T-helper 17 cell (primary cell): ENCODE data around the gene SPARC. TPM values are rescaled to one million over a fixed set of nuclear protein-coding genes. Genes with fewer than 3 reads are reported as not detected.
A peak's percentile ranks its signal among the peaks of the same experiment; 100 is the strongest.

ENCODE experiments used
- ATAC-seq: fragments of 150-1000 bp; cut with Tn5 transposase; 2 replicates; pipeline ENCODE4 v1.10.0; 2021; ENCODE audit warnings: mild to moderate bottlenecking, moderate library complexity
- DNase-seq, 3 donors: peaks; one replicate each; pipeline versions ENCODE4 v3.0.0 to v3.0.0-alpha.2; 2020 to 2021
- H3K9me3 ChIP-seq: one replicate; pipeline ENCODE4 v1.7.0; 2013; ENCODE audit warnings: low read length, mild to moderate bottlenecking; ENCODE audit not compliant: control insufficient read depth, poor library complexity, severe bottlenecking
- H3K27ac Mint-ChIP-seq: one replicate; pipeline ENCODE4 v1.8.0; 2022; ENCODE audit warnings: mild to moderate bottlenecking, moderate library complexity, mixed read lengths
- H3K27me3 Mint-ChIP-seq: one replicate; pipeline ENCODE4 v1.8.0; 2022; ENCODE audit warnings: mixed read lengths
- H3K36me3 Mint-ChIP-seq: one replicate; pipeline ENCODE4 v1.8.0; 2022; ENCODE audit warnings: low read depth, mixed read lengths
- H3K4me1 Mint-ChIP-seq: one replicate; pipeline ENCODE4 v1.8.0; 2022; ENCODE audit warnings: mild to moderate bottlenecking, mixed read lengths
- H3K4me3 Mint-ChIP-seq: one replicate; pipeline ENCODE4 v1.8.0; 2022; ENCODE audit warnings: mild to moderate bottlenecking, moderate library complexity, mixed read lengths
- total RNA-seq, 4 donors: library from RNA in 2 of 4; stranded (reverse) in 2 of 4; gene quantifications; one replicate each; pipeline ENCODE4 v1.2.3 and lab custom pipeline; 2022 to 2026

SPARC gene
- total RNA-seq, 2 donors from 2014 or later: 12.5 to 494 TPM

DNA sequence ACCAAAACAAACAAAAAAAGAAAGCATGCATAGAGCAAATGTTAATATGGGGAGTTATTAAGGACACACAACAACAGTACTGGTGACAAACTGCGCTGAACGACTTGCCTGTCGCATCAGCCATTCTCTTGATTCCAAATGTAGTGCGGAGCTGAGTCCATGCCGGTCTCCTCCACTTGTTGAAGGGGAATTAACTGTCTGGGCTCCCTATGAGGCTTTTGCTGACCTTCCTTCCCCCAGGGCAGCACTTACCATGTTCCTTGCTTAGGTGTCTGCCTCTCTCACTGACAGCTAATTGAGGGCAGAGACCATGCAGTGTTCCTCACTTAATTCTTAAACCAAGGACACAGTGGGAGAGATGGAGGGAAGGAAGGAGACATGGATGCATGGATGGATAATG is 54.8 kb downstream of the SPARC start:
- no peaks in the 10 kb centered on the region for H3K9me3 ChIP-seq
- H3K4me3 Mint-ChIP-seq: no peak overlapping the region
- peaks cover 3% of the 10 kb centered on the region for H3K36me3 Mint-ChIP-seq
- peaks cover 52% of the 10 kb centered on the region for H3K27me3 Mint-ChIP-seq
- H3K27ac Mint-ChIP-seq: no peak overlapping the region
- ATAC-seq (no peak), DNase-seq (no peak)
- no peaks in the 10 kb centered on the region for H3K4me1 Mint-ChIP-seq

DNA sequence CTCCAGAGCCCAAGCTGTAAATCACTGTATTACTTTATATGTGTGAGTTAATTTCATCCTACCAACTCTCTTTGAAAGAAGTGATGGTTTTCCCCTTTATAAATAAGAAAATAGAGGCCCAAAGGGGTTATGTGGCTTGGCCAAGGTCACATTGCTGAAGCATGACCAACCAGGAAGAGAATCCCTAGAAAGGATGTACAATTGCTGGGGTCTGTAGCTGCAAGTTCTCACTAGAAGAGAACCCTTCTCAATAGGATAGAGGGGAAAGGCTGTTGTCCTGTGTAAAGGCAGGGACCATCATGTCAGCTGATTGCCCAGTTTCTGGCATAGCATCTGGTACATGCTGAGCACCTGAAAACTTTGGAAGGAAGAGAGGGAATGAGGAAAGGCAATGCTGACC is 56.6 kb downstream of the SPARC start:
- H3K4me1 Mint-ChIP-seq: no peaks in the 10 kb centered on the region
- DNase-seq (no peak), ATAC-seq (no peak)
- H3K4me3 Mint-ChIP-seq: no peak overlapping the region
- H3K36me3 Mint-ChIP-seq: peaks cover 3% of the 10 kb centered on the region
- peaks cover 42% of the 10 kb centered on the region for H3K27me3 Mint-ChIP-seq
- H3K9me3 ChIP-seq: no peaks in the 10 kb centered on the region
- H3K27ac Mint-ChIP-seq: no peak overlapping the region

DNA sequence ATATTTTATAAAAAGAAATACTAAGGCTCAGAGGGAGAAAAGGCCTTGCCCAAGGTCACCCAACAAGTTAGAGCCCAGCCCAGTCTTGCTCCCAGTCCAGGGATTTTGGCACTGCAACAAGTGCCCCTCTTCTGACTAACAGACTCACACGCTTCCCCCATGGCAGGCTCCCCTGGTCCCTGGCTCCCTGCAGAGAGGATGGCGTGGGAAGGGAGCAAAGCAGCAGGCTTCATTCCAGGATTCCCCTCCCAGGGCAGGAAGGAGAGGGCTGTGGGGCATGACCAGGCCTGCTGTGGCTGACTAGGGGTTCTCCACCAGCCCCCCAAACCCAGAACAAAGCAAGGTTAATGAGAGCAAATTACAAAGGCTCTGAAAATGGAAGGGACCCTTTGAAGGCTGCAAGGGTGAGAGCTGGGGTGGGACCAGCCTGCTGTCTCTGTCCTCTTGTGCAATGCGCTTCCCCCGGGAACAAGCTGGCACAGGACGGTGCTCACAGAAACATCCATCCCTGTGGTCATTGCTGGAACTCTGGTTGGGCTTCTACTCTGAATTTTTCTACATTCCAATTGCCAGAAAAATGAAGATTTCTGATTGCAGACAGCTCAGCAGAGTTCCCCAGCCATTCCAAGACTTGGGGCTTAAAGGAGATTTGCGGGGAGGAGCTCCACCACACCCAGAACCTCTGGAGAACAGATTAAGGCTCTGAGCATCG is 58.4 kb downstream of the SPARC start:
- no peaks in the 10 kb centered on the region for H3K9me3 ChIP-seq
- no peak overlapping the region for H3K27ac Mint-ChIP-seq
- H3K27me3 Mint-ChIP-seq: peaks cover 38% of the 10 kb centered on the region
- peaks cover 3% of the 10 kb centered on the region for H3K36me3 Mint-ChIP-seq
- no peak overlapping the region for H3K4me3 Mint-ChIP-seq
- ATAC-seq: no peak
- H3K4me1 Mint-ChIP-seq: no peaks in the 10 kb centered on the region
- DNase-seq: no peak

DNA sequence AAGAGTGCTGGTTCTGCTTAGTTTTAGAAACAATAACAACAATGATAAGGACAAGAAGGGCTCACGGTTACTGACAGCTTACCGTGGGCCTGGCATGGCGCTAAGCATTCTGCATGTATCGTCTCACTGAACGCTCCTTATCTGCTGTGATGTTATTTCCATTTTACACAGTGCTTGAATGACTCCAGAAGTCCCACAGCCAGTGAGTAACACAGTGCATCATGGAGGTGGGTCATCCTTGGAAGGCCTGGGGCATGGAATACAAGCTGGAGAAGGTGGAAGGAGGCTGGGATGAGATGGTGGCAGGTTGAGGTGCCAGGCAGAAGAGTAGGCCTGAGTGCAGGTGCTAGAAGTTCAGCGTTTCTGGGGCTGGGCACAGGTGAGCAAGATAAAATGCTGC is 59.1 kb downstream of the SPARC start:
- Mint-ChIP-seq H3K4me3 (no peak overlapping the region), H3K36me3 (peaks cover 3% of the 10 kb centered on the region), H3K27me3 (peaks cover 37% of the 10 kb centered on the region), H3K4me1 (no peaks in the 10 kb centered on the region), H3K27ac (no peak overlapping the region)
- DNase-seq: no peak
- ATAC-seq: no peak
- no peaks in the 10 kb centered on the region for H3K9me3 ChIP-seq

DNA sequence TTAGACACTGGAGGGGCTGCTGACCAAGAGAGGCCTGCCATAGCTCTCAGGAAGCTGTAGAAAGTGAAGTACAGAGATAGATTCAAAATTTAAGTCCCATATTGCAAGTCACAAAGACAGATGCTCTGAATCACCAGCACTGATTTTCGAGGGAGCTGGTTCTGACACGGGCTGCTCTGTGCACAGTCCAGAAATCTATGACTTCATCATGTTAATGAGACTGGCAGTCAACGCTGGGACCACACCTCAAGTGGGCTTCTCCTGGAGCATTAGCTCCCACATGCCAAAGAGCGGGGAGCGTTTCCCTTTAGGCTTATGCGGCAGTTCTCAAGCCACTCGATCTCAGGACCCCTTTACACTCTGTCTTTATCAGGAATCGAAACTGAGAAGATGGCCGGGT is 61.4 kb downstream of the SPARC start:
- Mint-ChIP-seq H3K36me3 (peaks cover 5% of the 10 kb centered on the region), H3K27me3 (peaks cover 40% of the 10 kb centered on the region), H3K4me1 (peaks cover 6% of the 10 kb centered on the region), H3K4me3 (no peak overlapping the region), H3K27ac (no peak overlapping the region)
- DNase-seq (no peak), ATAC-seq (no peak)
- H3K9me3 ChIP-seq: no peaks in the 10 kb centered on the region

DNA sequence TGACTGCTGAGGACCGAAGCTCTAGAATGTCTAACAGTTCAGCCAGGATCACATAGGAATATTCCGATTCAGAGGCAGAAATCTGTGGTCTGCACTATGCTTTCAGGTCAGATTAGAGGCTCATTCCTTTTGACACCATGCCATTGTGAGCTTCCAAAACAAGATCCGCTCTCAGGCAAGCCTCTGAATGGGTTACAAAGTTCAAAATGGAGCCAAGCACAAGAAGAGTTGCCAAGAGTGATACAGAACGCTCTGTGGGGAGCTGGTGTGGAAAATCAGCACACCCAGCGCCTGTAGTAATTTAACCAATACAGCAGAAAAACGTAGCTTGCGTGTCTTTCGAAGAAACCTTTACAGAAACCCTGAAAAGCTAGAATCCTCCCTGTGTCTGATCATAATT is 62.2 kb downstream of the SPARC start:
- no peak overlapping the region for H3K4me3 Mint-ChIP-seq
- peaks cover 5% of the 10 kb centered on the region for H3K36me3 Mint-ChIP-seq
- peaks cover 32% of the 10 kb centered on the region for H3K27me3 Mint-ChIP-seq
- H3K27ac Mint-ChIP-seq: no peak overlapping the region
- ATAC-seq (no peak), DNase-seq (no peak)
- H3K9me3 ChIP-seq: no peaks in the 10 kb centered on the region
- H3K4me1 Mint-ChIP-seq: peaks cover 6% of the 10 kb centered on the region

DNA sequence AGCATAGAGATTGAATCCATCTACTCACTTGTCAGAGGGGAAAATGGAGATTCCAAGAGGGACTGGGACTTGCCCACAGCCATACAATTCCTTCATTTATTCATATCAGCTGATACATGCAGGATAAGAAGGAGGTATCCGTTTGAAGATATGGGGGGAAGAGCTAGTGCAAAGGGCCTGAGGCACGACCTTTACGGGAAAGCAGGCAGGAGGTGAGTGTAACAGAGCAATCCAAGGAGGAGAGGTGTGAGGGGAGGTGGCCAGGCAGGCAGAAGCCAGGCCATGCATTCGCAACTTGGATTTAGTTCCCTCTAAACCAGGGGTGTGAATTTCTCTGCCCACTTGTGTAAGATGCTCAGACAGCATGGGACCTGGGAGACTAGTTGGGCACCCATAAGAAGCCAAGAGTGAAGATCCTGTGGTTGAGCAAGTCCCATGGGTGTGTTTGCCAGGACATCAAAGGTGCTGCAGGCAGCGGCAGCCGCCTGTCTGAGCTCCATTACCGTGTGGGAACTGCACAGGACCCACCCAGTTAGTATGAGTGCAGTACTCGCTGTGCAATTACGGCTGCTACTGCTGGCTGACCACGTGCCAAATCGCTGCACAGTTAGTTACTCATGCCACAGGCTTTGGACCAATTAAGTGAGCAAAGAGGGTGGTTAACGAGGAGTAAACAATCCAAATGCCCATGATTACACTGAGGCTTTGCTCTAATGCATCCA is 64.2 kb downstream of the SPARC start:
- DNase-seq (no peak), ATAC-seq (no peak)
- Mint-ChIP-seq H3K27me3 (peaks cover 21% of the 10 kb centered on the region), H3K27ac (no peak overlapping the region), H3K4me3 (no peak overlapping the region), H3K4me1 (peaks cover 6% of the 10 kb centered on the region), H3K36me3 (peaks cover 5% of the 10 kb centered on the region)
- no peaks in the 10 kb centered on the region for H3K9me3 ChIP-seq

DNA sequence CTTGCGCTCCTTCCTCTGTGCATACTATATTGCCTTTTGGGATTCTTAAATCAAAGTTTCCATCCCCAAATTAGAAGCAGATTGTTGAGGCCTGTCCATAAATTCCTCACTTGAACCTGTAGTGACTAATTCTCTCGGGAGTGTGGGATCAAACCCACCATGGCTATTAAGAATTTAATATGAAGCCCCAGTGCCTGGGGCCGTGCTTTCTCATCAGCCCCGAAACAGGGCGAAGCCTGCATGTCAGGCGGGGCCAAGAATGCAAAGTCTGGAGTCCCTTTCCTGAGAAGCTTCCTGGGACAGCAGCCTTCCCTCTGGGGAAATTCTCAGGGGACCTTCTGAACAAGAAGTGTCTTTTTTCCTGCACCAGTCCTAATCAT is 66.3 kb downstream of the SPARC start:
- Mint-ChIP-seq H3K27ac (no peak overlapping the region), H3K36me3 (peaks cover 5% of the 10 kb centered on the region), H3K27me3 (peaks cover 39% of the 10 kb centered on the region), H3K4me1 (peaks cover 6% of the 10 kb centered on the region), H3K4me3 (no peak overlapping the region)
- H3K9me3 ChIP-seq: no peaks in the 10 kb centered on the region
- no peak for ATAC-seq
- no peak for DNase-seq

DNA sequence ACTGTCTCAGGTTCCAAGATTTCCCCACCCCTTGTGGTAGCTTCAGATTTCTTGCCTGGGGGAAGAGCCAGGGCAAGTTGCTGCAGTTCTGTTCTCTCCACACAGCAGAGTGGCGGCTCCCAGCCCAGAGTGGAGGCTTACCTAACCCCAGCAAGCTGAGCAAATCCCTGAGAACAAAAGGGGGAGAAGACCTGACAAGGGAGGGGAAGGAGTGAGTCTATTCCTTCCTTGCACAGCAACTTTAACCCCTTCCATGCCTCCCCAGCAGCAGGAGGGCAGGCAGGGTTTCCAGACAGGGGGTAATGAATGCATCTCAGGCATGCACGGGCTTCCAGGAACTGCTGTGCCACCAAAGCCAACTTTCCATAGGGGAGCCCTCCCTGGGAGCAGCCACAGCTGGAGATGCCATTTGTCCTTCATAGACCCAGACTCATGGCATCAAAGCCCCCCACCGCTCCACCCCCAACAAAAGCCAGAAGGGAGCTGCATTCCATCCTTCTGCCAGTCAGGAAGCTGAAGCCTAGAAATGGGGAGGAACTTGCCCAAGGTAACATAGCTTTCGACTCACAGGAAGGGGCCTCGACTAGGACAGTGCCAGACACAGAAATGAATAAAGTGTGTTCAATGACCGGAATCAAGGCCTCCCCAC is 66.8 kb downstream of the SPARC start:
- H3K9me3 ChIP-seq: no peaks in the 10 kb centered on the region
- no peak for DNase-seq
- no peak overlapping the region for H3K27ac Mint-ChIP-seq
- H3K4me3 Mint-ChIP-seq: no peak overlapping the region
- peaks cover 41% of the 10 kb centered on the region for H3K27me3 Mint-ChIP-seq
- peaks cover 5% of the 10 kb centered on the region for H3K36me3 Mint-ChIP-seq
- H3K4me1 Mint-ChIP-seq: peaks cover 8% of the 10 kb centered on the region
- no peak for ATAC-seq

DNA sequence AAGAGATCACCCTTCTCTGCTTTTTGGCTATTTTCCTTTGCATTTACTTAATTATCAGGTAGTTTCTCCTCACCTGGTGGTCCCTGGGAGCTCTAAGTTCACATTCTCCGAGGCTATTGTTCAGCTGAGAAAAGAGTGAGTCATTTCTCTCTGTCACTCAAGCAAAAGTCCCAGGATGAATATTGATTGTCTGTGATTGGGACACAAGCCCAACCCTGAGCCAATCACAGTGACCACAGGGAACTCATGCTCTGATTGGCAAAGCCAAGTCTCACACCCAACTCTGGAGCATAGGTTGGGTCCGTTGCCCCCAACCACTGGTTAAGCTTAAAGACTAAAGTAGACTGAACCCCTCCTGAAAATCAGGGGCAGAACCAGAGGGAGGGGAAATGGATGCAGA is 67.8 kb downstream of the SPARC start:
- Mint-ChIP-seq H3K4me3 (no peak overlapping the region), H3K27ac (no peak overlapping the region), H3K36me3 (peaks cover 5% of the 10 kb centered on the region), H3K27me3 (peaks cover 41% of the 10 kb centered on the region), H3K4me1 (peaks cover 8% of the 10 kb centered on the region)
- ATAC-seq: no peak
- DNase-seq: no peak
- H3K9me3 ChIP-seq: no peaks in the 10 kb centered on the region

DNA sequence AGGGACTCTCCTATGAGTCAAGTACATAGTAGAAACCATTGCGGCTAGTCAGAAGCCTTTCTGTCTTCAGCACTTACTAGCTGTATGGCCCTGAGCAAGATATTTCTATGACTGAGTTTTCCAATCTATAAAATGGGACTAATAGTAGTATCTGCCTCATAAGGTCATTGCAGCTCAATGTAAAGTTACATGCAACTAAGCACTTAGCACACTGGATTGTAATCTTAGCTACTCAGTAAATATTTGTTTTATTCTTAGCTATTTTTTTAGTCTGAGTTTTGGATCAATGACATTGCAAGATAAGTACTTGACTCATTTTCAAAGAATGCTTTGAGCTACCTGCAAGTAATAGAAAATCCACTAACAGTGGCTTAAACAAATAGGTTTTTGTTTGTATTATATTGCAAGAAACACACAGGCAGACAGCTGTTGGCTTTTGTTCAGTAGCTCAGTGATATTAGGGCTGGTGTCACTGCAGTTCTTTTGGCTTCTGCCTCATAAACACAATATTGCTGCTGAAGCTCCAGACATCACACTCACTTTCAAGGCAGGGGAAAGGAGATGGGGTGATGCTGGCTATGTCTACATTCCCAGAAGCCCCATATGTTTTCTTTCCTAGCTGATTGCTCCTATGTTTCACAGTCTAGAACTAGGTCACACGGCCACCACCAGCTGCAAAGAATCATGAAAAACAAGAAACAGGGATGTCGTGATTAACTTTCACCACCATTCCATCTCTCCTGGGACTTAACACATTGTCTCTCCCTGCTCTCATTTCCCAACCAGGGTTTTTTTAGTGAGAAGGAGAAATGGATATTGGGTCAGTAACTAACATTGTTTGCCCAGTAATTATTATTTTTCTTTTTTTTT is 68.6 kb downstream of the SPARC start:
- no peaks in the 10 kb centered on the region for H3K9me3 ChIP-seq
- H3K36me3 Mint-ChIP-seq: peaks cover 5% of the 10 kb centered on the region
- no peak overlapping the region for H3K4me3 Mint-ChIP-seq
- no peak for DNase-seq
- H3K4me1 Mint-ChIP-seq: peaks cover 13% of the 10 kb centered on the region
- no peak overlapping the region for H3K27ac Mint-ChIP-seq
- peaks cover 41% of the 10 kb centered on the region for H3K27me3 Mint-ChIP-seq
- ATAC-seq: no peak

DNA sequence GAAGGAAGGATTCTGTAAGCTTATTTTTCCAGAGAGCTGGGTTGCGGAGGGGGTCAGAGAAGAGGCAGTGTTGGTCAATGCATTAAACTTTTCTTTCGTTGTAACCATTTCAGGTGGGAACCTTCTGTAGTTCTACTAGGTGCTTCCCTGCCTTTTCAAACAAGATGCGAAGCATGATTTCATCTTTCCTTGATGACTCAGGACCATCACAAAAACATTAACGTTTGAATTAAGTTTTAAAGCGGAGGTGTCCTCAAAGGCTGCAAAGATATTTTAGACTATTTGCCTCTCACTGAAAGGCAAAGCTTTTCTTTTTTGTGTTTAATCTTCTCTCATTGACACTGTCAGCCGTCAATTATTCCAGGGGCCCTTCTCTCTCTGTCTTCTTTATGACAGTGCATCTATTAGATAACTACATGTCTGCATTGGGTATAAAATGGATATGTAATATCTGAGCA is 69.3 kb downstream of the SPARC start:
- DNase-seq (no peak), ATAC-seq (no peak)
- Mint-ChIP-seq H3K27ac (no peak overlapping the region), H3K36me3 (peaks cover 5% of the 10 kb centered on the region), H3K4me1 (peaks cover 16% of the 10 kb centered on the region), H3K27me3 (peaks cover 39% of the 10 kb centered on the region), H3K4me3 (no peak overlapping the region)
- H3K9me3 ChIP-seq: no peaks in the 10 kb centered on the region

DNA sequence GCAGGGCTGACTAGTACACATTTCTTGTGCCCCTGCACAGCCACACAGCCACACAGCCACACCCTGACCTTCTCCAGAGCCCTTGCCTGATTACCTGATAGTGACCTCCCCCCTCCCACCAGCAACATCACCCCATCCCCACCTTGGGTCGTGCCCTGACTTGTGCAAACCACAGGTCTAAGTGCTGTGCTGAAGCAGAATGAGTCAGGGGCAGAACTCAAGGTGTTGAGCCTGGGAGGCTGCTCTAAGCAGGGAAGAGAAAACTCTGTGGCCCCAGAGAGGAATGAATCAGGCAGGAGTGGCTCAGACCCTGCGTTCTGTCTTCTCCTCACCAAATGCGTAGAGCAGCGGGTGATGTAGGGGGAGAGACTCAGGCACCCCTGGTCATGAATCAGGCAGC is 71.3 kb downstream of the SPARC start:
- peak overlapping the region; percentile 27 for H3K27ac Mint-ChIP-seq
- peaks cover 17% of the 10 kb centered on the region for H3K4me1 Mint-ChIP-seq
- DNase-seq: no peak
- H3K36me3 Mint-ChIP-seq: no peaks in the 10 kb centered on the region
- H3K9me3 ChIP-seq: no peaks in the 10 kb centered on the region
- no peak overlapping the region for H3K4me3 Mint-ChIP-seq
- H3K27me3 Mint-ChIP-seq: peaks cover 28% of the 10 kb centered on the region
- no peak for ATAC-seq
